AG04450 (cell line): ENCODE measurements around the gene DUOXA2. TPM values are rescaled to one million over a fixed set of nuclear protein-coding genes. Genes with fewer than 3 reads are reported as not detected.

Source experiments
- CTCF ChIA-PET: fragments of 300-600, 350-600 bp; formaldehyde crosslinking; extraction: SDS; loops from one replicate; lab custom pipeline; 2022; ENCODE audit warnings: antibody characterized with exemption, inconsistent platforms; lab: Charles Lee
- POLR2A ChIA-PET: fragments of 350-600 bp; formaldehyde crosslinking; extraction: SDS; loops from one replicate; lab custom pipeline; 2021; ENCODE audit warnings: antibody characterized with exemption, inconsistent platforms; lab: Yijun Ruan, JAX
- DNase-seq: peaks from one replicate; pipeline ENCODE4 v3.0.0-alpha.2; 2011; ENCODE audit warnings: low read depth, low spot score
- H3K27ac ChIP-seq: one replicate; pipeline ENCODE4 v1.5.1; 2012; ENCODE audit warnings: low read depth, low read length, control low read depth
- H3K27me3 ChIP-seq: one replicate; pipeline ENCODE4 v1.6.0; 2012; ENCODE audit warnings: low read length; ENCODE audit not compliant: control insufficient read depth, insufficient read depth
- H3K4me3 ChIP-seq: 2 replicates; pipeline ENCODE4 v1.5.1; 2011; ENCODE audit warnings: mild to moderate bottlenecking, low read depth, low read length, control low read depth
- H3K9me3 ChIP-seq: 2 replicates; pipeline ENCODE4 v1.5.1; 2012; ENCODE audit warnings: low read length; ENCODE audit not compliant: control insufficient read depth, insufficient read depth
- polyA plus RNA-seq: library from polyadenylated mRNA; depleted of rRNA; stranded (reverse); fragments of >200 nt; gene quantifications from 2 replicates; pipeline ENCODE4 v1.2.3, GENCODE V29; 2011
- TF ChIP-seq, protein P1 (sequence below): IDR thresholded peaks from 2 replicates; pipeline ENCODE4 v1.5.1; 2011; ENCODE audit warnings: low read depth, low read length, control low read depth, inconsistent platforms

DUOXA2 gene
- polyA plus RNA-seq, 1 experiment = not detected

GRCh38 chr15:45137703-45138102, 23.6 kb downstream of the DUOXA2 start:
- Histone ChIP-seq H3K9me3 (no peaks in the 10 kb centered on the region; the same call in 1 of the 2 replicates), H3K27ac (no peak overlapping the region), H3K4me3 (no peak overlapping the region), H3K27me3 (peaks cover 54% of the 10 kb centered on the region)
- POLR2A ChIA-PET = no interaction called here
- TF ChIP-seq, protein P1, sequence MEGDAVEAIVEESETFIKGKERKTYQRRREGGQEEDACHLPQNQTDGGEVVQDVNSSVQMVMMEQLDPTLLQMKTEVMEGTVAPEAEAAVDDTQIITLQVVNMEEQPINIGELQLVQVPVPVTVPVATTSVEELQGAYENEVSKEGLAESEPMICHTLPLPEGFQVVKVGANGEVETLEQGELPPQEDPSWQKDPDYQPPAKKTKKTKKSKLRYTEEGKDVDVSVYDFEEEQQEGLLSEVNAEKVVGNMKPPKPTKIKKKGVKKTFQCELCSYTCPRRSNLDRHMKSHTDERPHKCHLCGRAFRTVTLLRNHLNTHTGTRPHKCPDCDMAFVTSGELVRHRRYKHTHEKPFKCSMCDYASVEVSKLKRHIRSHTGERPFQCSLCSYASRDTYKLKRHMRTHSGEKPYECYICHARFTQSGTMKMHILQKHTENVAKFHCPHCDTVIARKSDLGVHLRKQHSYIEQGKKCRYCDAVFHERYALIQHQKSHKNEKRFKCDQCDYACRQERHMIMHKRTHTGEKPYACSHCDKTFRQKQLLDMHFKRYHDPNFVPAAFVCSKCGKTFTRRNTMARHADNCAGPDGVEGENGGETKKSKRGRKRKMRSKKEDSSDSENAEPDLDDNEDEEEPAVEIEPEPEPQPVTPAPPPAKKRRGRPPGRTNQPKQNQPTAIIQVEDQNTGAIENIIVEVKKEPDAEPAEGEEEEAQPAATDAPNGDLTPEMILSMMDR = no peak
- CTCF ChIA-PET = interaction anchor here (0.9 to 2.4 kb wide), 3 partner anchors 11 to 20 kb away, joined by 4 to 8 read pairs (median 8); no protein-coding TSS in a partner anchor
- no peak for DNase-seq

DNA sequence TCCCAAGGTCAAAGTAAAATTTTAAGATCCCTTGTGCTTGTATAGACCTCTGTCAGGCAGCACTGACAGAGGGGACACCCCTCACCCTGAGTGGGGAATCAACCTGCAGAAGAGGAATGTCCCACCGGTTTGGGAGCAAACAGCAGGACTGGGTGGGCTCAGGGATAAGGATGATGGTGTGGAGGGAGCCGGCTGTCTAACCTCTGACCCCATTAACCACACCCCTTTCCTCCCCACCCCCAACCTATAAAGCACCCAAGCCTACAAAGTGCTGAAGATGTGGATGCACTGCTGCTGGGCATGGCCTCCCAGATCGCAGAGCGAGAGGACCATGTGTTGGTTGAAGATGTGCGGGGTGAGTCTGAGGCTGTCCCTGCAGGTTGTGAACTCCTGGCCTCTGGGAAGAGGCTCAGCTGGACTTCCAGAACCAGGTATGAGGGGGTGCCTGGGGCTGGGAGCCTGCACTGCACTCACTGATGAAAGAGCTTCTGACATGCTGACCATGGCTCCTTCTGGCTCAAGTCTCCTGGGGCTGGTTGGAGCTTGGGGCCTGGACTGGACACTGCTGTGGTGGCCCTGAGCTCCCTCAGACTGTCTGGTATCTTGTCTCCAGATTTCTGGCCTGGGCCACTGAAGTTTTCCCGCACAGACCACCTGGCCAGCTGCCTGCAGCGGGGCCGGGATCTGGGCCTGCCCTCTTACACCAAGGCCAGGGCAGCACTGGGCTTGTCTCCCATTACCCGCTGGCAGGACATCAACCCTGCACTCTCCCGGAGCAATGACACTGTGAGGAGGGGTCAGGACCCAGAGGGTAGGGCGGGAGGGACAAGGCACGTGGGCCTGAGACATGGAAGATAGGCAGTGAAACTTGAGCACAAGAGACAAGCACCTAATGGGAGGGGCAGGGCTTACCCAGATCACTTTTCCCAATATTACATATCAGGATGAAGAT, 25.0 kb downstream of the DUOXA2 start:
- ChIA-PET CTCF (interaction anchor here (1.7 to 2.4 kb wide), 2 partner anchors 12 kb away, joined by 7 to 8 read pairs; no protein-coding TSS in a partner anchor), POLR2A (no interaction called here)
- DNase-seq = no peak
- Histone ChIP-seq H3K27ac (no peak overlapping the region), H3K27me3 (peaks cover 45% of the 10 kb centered on the region), H3K9me3 (no peaks in the 10 kb centered on the region; the same call in 1 of the 2 replicates), H3K4me3 (no peak overlapping the region)
- TF ChIP-seq, protein P1 = no peak

DNA sequence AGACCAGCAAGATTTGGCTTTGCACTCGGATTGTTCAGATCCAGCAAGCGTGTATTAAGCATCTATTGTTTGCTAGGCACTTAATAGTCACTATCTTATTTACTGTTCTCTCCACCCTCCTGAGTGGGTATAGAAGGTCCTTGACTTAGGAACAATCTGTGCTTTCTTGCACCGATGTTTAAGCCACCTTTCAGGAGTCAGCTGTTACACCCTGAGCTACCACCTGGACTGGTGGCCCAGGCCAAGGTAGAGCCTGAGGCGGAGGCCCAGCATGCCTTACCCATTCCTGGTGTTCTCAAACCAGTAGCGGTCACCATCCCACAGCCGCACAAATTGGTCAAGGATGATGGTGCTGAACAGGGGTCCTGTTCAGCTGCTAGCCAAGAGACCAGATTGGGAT, 25.6 kb downstream of the DUOXA2 start:
- POLR2A ChIA-PET = no interaction called here
- Histone ChIP-seq H3K27ac (no peak overlapping the region), H3K4me3 (no peak overlapping the region), H3K27me3 (peaks cover 44% of the 10 kb centered on the region), H3K9me3 (no peaks in the 10 kb centered on the region; the same call in 1 of the 2 replicates)
- TF ChIP-seq, protein P1 = no peak
- DNase-seq = no peak
- CTCF ChIA-PET = interaction anchor here (1.7 kb wide), 1 partner anchor 13 kb away, joined by 7 read pairs; no protein-coding TSS in a partner anchor

GRCh38 chr15:45140557-45141250, 26.6 kb downstream of the DUOXA2 start:
- Histone ChIP-seq H3K9me3 (no peaks in the 10 kb centered on the region; the same call in 1 of the 2 replicates), H3K27ac (no peak overlapping the region), H3K27me3 (peaks cover 43% of the 10 kb centered on the region), H3K4me3 (no peak overlapping the region)
- DNase-seq = no peak
- ChIA-PET CTCF (interaction anchor here (1.7 kb wide), 1 partner anchor 14 kb away, joined by 7 read pairs; no protein-coding TSS in a partner anchor), POLR2A (no interaction called here)
- TF ChIP-seq, protein P1 = no peak
